ENCODE measurements around the gene GGA3.
"Not testable (repeated sequence)": the region's sequence is repeated elsewhere in the genome, so short reads cannot be mapped to it uniquely, and the experiment has no call there.

Gene GGA3

DNA sequence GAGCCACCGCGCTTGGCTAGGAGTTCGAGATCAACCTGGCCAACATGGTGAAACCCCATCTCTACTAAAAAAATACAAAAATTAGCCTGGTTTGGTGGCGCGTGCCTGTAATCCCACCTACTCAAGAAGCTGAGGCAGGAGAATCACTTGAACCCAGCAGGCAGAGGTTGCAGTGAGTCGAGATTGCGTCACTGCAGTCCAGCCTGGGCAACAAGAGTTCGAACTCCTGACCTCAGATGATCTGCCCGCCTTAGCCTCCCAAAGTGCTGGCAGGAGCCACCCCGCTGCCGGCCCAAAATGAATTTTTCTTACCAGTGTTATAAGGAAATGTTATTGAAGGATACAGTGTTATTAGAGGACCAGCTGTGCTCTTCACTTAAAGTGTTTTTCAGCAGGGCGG, 53.6 kb downstream of the GGA3 start:
- no peak for DNase-seq

DNA sequence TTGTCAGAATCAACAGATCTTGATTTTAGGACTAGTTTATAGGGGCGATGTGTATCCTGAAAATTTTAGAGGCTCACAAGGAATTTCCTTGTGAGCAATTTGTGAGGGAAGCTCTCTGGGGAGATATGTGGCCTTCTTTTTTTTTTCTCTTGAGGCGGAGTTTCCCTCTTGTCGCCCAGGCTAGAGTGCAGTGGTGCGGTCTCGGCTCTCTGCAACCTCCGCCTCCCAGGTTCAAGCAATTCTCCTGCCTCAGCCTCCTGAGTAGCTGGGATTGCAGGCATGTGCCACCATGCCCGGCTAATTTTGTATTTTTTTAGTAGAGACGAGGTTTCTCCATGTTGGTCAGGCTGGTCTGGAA, 54.4 kb downstream of the GGA3 start:
- not testable (repeated sequence) for DNase-seq

DNA sequence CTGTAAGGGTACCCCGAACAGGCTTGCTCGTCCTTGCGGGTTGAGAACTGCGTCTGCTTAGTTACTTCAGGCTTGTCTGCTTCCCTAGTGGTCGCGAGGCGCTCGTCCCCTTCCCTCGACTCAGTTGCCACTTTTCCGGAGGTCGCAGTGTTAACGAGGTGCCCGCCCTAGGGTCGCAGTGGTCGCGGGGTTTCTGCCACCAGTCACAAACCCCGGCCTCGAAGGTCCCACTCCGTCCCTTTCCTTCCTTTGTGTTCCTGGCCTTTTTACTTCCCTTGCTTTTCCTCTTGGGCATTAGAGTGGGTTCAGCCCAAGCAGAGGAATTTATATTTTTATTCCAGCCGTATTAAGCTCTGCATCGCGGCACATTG, 55.6 kb downstream of the GGA3 start:
- DNase-seq: no peak

DNA sequence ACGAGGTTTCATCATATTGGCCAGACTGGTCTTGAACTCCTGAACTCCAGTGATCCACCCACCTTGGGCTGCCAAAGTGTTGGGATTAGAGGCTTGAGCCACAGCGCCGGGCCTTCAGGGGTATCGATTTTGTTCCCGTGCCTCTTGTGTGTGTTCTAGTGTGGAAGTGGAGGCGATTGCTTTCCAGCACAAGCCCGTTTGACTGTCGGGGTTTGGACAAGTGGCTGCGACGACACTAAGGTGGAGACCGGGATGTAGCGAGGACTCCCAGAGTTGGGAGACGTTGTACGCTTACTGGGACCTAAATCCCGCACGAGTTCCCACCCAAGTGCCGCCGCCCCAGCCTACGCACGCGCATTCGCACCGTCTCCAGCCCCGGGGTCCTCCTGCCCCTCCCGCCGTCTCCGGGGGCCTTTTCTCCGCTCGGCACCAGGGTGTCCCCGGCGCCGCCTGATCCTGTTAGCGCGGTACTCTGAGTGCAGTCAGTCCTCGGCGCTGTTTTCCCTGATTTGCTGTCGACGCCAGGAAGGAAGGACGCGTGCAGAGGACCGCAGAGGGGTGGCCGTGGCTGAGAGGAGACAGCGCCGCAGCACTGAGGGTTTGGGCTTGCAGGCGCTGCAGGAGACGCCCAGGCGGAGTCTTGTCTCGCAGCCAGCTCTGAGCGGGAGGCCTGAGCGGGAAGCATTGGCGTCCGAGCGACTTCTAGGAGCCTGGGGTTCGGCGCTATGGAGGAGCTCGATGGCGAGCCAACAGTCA, 56.2 kb downstream of the GGA3 start, which contains the start of gene NUP85:
Gene NUP85, plus strand, starts transcription at position 643 of the 756 bp plus-strand sequence. Its CDS starts 83 bp downstream, at position 726.
- peak; percentile 89 to 90 for DNase-seq

DNA sequence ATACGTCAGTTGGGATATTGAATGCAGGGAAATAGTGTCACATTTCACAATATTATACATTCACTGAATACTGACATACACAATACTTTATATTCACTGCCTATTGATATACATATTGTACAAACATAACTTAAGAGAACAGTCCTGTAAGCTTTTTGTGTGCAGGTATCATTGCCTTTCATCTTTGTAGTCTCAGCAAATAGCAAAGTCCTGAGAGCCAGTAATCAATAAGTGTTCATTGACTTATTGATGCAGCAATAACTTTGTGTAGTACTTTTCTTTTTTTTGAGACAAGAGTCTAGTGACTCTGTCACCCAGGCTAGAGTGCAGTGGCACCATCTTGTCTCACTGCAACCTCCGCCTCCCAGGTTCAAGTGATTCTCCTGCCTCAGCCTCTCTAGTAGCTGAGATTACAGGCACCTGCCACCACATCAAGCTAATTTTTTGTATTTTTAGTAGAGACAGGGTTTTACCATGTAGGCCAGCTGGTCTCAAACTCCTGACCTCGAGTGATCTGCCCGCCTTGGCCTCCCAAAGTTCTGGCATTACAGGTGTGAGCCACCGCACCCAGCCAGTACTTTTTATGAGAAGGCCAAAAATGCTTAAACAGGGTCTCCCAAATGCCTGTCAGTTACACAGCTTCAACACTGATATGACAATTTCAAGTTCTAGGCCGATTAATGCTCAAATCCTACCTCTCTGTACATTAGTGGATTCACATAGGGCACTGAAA, 61.4 kb downstream of the GGA3 start:
- DNase-seq: no peak

DNA sequence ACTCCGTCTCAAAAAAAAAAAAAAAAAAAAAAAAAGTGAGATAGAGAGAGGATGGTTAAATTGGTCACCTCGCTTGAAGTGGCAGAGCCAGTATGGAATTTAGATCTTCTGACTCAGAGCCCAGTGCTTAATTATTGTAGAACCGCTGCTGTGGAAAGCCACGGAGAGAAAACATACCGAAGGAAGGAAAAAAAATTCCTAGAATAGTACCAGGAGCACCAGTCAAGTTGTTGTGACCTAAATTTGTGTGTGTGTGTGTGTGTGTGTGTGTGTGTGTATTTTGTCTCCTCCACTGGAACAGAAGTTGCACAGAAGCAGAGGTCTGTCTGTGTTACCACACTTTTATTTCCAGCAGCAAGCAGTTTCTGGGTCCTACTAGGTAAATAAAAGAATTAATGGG, 66.5 kb downstream of the GGA3 start:
- DNase-seq: no peak

DNA sequence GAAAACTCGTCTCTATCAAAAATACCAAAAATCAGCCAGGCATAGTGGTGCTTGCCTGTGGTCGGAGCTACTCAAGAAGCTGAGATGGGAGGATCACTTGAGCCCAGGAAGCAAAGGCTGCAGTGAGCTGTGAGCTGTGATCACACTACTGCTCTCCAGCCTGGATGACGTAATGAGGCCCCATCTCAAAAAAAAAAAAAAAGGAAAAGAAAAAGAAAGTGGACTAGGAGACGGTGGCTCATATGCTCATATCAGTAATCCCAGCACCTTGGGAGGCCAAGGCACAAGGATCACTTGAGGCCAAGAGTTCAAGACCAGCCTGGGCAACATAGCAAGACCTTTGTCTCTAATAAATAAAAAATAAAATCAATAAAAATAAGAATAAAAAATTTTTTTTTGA, 69.8 kb downstream of the GGA3 start:
- DNase-seq: no peak

DNA sequence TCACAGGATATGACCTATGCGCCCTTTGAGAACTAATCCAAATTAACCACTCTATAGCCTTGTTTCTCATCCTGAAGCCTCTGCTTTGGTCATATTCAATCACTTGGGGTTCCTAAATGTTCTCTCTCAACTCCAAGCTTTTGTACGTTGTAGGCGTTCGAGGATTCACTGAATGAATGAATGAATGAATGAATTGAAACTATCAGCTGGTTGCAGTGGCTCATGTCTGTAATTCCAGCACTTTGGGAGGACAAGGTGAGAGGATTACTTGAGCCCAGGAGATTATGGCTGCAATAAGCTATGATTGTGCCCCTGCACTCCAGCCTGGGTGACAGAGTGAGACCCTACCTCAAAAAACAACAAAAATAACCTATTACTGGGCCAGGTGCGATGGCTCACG, 72.8 kb downstream of the GGA3 start:
- DNase-seq: no peak
